Left ventricle myocardium inferior (tissue), 1 donor: ENCODE measurements around the gene MECP2. TPM values are rescaled to one million over a fixed set of nuclear protein-coding genes. Genes with fewer than 3 reads are reported as not detected.

Experiments used
- DNase-seq: peaks from one replicate; pipeline ENCODE4 v3.0.0-alpha.2; 2020
- H3K27ac ChIP-seq: fragments of 200-600 bp; replicated peaks from 2 replicates; pipeline ENCODE4 v1.8.0; 2021
- H3K27me3 ChIP-seq: fragments of 200-600 bp; 2 replicates; pipeline ENCODE4 v1.8.0; 2021; ENCODE audit warnings: low read depth
- H3K36me3 ChIP-seq: fragments of 200-600 bp; 2 replicates; pipeline ENCODE4 v1.8.0; 2021
- H3K4me1 ChIP-seq: fragments of 200-600 bp; 2 replicates; pipeline ENCODE4 v1.8.0; 2021
- H3K4me3 ChIP-seq: fragments of 200-600 bp; 2 replicates; pipeline ENCODE4 v1.8.0; 2021; ENCODE audit warnings: mild to moderate bottlenecking, moderate library complexity
- H3K9me3 ChIP-seq: fragments of 200-600 bp; replicated peaks from 2 replicates; pipeline ENCODE4 v1.8.0; 2021
- intact Hi-C: fragments of 100-400 bp; cut with micrococcal nuclease; formaldehyde crosslinking; loops from one replicate; pipeline ENCODE4 v1.11.0; 2022
- total RNA-seq: library from RNA; stranded (reverse); fragmentation: NEBNext Ultra II Directional; extraction: Animal tissue kit (Norgen Biotek cat#: 25700); gene quantifications from one replicate; pipeline ENCODE4 v1.2.1, GENCODE V29; 2021
- TF ChIP-seq, protein P1 (sequence below): fragments of 200-600 bp; IDR thresholded peaks from 2 replicates; pipeline ENCODE4 v1.8.0; 2021; ENCODE audit warnings: antibody characterized with exemption, mild to moderate bottlenecking, borderline replicate concordance
- donor health status: DM: no; HTN: yes; CAD: no; lungs with severe emphysema.

MECP2 gene
- total RNA-seq, 1 donor from 2014 or later = 28.3 TPM

GRCh38 chrX:154131955-154132354 is 34.4 kb upstream of the MECP2 start:
- peaks cover 10% of the 10 kb centered on the region for H3K4me1 ChIP-seq
- intact Hi-C loops = no loop called here
- H3K9me3 ChIP-seq = no peaks in the 10 kb centered on the region
- TF ChIP-seq, protein P1, sequence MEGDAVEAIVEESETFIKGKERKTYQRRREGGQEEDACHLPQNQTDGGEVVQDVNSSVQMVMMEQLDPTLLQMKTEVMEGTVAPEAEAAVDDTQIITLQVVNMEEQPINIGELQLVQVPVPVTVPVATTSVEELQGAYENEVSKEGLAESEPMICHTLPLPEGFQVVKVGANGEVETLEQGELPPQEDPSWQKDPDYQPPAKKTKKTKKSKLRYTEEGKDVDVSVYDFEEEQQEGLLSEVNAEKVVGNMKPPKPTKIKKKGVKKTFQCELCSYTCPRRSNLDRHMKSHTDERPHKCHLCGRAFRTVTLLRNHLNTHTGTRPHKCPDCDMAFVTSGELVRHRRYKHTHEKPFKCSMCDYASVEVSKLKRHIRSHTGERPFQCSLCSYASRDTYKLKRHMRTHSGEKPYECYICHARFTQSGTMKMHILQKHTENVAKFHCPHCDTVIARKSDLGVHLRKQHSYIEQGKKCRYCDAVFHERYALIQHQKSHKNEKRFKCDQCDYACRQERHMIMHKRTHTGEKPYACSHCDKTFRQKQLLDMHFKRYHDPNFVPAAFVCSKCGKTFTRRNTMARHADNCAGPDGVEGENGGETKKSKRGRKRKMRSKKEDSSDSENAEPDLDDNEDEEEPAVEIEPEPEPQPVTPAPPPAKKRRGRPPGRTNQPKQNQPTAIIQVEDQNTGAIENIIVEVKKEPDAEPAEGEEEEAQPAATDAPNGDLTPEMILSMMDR = no peak
- no peak overlapping the region for H3K27ac ChIP-seq
- H3K4me3 ChIP-seq = no peak overlapping the region
- no peaks in the 10 kb centered on the region for H3K27me3 ChIP-seq
- no peak for DNase-seq
- H3K36me3 ChIP-seq = no peaks in the 10 kb centered on the region

- intact Hi-C loops = no loop called here
- no peaks in the 10 kb centered on the region for H3K27me3 ChIP-seq
- H3K4me1 ChIP-seq = peaks cover 16% of the 10 kb centered on the region
- TF ChIP-seq, protein P1 = no peak
- no peak for DNase-seq
- H3K36me3 ChIP-seq = no peaks in the 10 kb centered on the region
- H3K9me3 ChIP-seq = no peaks in the 10 kb centered on the region
- peak overlapping the region; percentile 61 for H3K27ac ChIP-seq
- H3K4me3 ChIP-seq = no peak overlapping the region
Observed at GRCh38 chrX:154126101-154126500, 28.6 kb upstream of the MECP2 start.

GRCh38 chrX:154125391-154126040 is 28.0 kb upstream of the MECP2 start:
- DNase-seq = peak; percentile 49
- H3K27me3 ChIP-seq = no peaks in the 10 kb centered on the region
- H3K36me3 ChIP-seq = no peaks in the 10 kb centered on the region
- no peaks in the 10 kb centered on the region for H3K9me3 ChIP-seq
- intact Hi-C loops = no loop called here
- no peak overlapping the region for H3K4me3 ChIP-seq
- peaks cover 16% of the 10 kb centered on the region for H3K4me1 ChIP-seq
- TF ChIP-seq, protein P1 = no peak
- H3K27ac ChIP-seq = peak overlapping the region; percentile 61

DNA sequence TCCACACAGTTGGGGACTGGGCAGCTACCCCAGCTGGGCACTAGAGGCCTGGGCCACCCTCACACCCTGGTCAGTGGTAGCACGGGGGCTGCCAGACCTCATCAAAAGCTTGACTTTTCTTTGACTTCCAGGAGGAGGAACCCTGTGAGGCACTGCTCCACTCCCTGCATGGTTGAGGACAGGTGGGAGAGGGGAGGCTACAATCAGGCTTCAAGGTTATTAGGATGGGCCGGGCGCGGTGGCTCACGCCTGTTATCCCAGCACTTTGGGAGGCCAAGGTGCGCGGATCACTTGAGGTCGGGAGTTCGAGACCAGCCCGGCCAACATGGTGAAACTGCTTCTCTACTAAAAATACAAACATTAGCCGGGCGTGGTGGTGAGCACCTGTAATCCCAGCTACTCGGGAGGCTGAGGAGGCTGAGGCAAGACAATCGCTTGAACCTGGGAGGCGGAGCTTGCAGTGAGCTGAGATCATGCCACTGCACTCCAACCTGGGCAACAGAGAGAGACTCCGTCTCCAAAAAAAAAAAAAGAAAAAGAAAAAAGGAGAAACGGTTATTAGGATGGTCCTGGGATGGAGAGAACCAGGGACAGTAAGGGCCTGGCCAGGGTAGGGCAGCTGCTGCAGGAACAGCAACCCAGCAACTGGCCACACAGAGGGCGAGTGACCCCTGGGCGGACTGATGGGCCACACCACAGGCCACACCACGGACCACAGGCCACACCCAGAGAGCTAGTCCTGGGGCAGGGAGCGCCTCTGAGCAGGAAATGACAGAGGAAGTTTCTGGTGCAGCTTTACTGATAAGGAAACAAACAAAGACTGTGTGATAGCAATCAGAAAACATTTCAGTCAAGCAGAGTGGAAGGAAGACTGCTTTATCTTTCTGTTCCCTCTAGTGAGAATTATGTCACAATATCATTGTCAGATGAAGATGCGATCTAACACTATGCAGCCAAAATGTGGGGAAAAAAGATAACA is 26.0 kb upstream of the MECP2 start:
- no peaks in the 10 kb centered on the region for H3K9me3 ChIP-seq
- no peak overlapping the region for H3K4me3 ChIP-seq
- peaks cover 16% of the 10 kb centered on the region for H3K4me1 ChIP-seq
- TF ChIP-seq, protein P1 = no peak
- intact Hi-C loops = no loop called here
- H3K27me3 ChIP-seq = no peaks in the 10 kb centered on the region
- H3K36me3 ChIP-seq = no peaks in the 10 kb centered on the region
- no peak overlapping the region for H3K27ac ChIP-seq
- peak; percentile 29 for DNase-seq

DNA sequence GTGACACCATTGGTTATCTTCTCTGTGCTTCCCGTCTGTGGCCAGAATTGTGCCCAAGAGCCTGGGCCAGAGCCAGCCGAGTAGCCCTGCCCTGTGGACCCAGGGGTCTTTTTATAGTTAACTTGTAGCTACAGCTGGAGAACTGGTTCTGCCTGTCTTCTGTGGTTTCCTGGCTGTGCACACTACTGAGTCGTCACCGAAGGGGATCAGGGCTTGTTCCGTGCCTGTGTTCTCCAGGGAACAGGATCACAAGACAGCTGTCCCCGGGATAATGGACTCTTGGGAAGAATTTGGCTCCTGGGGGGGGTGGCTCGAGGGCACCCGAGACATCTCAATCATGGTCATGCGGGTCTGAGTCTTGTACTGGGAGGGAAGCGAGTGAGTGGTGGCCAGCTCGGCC is 24.4 kb upstream of the MECP2 start:
- peaks cover 16% of the 10 kb centered on the region for H3K4me1 ChIP-seq
- H3K9me3 ChIP-seq = no peaks in the 10 kb centered on the region
- DNase-seq = no peak
- intact Hi-C loops = no loop called here
- no peaks in the 10 kb centered on the region for H3K27me3 ChIP-seq
- no peak overlapping the region for H3K4me3 ChIP-seq
- peak overlapping the region; percentile 50 for H3K27ac ChIP-seq
- TF ChIP-seq, protein P1 = no peak
- H3K36me3 ChIP-seq = no peaks in the 10 kb centered on the region
